GM10847 (cell line): ENCODE measurements around the gene IAH1.

ENCODE experiments used
- POLR2A ChIP-seq: IDR thresholded peaks from 2 replicates; pipeline ENCODE4 v1.6.1; 2011; ENCODE audit not compliant: insufficient read length; ENCODE audit errors: extremely low read depth

The IAH1 gene, protein sequence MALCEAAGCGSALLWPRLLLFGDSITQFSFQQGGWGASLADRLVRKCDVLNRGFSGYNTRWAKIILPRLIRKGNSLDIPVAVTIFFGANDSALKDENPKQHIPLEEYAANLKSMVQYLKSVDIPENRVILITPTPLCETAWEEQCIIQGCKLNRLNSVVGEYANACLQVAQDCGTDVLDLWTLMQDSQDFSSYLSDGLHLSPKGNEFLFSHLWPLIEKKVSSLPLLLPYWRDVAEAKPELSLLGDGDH

DNA sequence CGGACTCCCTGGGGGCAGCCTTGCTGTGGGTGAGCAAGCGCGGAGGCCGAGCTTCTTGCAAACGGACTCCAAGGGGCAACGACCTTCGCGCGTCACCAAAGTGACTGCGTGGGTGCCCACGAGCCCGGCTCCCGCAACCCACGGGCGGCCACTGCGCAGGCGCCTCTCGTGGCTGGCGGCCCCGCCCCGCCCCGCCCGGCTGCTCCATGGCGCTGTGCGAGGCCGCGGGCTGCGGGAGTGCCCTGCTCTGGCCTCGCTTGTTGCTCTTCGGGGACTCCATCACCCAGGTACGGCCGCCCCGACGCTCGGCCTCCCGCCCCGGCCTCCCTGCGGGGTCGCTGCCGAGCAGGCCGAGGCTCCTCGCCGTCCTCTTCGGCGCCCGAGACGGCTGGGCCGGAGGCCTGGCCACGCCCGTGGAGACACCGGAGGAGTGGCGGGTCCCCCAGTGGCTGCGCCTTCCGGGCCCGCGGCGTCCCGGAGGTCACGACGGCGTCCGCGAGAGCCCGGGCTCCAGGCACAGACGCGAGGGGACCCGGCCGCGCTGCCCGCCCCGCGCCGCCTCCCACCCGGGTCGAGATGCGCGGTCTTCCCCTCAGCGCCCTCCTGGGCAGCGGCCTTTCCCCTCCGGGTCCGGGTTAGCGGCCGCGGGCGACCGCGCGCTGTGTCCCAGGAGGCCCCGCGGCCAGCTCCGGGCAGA, at the start of gene IAH1:
Gene IAH1 (plus strand): TSS at position 191 of the 697 bp plus-strand sequence. CDS start 16 bp downstream, at position 207.
- TF ChIP-seq POLR2A: peak; percentile 71

DNA sequence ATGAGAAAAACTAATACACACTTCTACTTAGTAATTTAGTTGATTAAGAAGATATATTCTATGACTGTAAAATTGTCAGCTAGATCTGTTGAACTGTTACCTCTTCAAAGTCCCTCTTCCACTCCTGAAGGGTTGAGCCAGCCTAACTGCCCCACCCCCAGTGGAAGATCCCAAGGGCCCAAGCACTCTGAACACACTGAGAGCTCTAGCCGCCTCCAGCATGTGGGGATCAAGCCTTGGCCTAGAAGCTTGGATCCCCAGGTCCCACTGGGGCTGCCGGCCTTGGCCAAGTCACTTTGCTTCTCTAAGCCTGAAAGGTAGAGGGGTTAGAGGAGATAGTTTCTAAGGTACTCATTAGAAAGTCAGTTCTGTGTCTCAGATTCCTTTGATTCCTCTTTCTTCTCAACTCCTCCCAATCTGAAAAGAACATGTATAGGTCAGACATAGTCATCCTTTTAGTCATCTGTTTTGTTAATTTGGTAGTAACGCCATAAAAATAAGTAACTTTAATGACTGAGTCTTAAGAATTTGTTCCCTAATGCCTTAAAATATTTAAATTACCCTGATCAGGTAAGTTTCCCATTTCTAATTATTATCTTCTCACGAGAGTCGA, 45.3 kb upstream of the IAH1 start:
- no peak for TF ChIP-seq POLR2A

DNA sequence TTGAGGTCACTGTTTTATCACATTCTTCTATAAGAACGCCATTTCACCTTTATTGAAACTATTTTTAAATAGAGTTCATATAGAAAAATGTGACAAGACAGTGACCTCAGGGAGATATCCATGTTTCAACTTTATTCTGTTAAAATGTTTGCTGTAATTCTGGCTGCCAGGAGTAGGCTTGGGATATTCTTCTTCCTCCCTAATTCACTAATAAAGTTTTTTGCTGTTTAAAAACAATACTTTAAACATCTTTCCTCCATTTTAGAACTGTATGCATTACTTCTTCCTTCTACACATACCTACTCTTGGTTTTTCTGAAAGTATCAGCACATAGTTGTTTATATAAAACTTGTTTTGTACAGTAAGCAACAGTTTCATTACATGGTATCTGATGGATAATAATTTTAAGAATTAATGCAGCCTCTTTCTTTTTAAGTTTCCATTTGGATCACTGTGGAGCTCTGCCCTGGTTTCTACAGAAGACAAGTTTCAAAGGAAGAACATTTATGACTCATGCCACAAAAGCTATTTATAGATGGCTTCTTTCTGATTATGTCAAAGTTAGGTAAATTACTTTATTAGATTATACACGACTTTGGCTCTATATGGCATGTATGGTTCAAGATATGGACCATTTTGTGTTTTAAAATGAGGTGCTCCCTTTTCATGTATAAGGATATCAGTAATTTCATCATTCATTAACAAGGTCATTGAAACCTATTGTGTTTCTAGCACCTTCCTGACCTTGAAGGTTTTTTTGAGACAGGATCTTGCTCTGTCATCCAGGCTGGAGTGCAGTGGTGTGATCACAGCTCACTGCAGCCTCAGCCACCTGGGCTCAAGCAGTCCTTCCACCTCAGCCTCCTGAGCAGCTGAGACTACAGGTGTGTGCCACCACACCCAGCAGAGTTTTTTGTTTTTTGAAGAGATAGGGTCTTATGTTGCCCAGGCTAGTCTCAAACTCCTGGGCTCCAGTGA, 43.7 kb upstream of the IAH1 start:
- TF ChIP-seq POLR2A: no peak

DNA sequence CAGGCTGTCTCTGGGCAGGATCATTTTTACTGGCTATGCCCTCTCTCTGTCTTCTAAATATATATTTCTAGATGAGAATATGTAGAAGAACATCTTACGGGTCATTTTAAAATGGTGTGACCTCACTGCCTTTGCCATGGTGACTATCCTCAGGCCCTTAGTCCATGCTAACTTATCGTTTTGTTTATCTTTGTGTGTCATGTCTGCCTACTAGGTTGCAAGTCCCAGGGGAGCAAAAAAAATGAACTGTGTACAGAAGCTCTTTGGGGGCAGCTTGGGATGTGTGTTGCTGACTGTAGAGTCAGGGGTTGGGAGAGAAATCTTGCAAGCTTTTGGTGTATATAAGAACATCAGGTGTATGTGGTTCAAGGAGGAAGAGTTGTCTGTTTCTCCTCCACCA, 39.9 kb upstream of the IAH1 start:
- no peak for TF ChIP-seq POLR2A

DNA sequence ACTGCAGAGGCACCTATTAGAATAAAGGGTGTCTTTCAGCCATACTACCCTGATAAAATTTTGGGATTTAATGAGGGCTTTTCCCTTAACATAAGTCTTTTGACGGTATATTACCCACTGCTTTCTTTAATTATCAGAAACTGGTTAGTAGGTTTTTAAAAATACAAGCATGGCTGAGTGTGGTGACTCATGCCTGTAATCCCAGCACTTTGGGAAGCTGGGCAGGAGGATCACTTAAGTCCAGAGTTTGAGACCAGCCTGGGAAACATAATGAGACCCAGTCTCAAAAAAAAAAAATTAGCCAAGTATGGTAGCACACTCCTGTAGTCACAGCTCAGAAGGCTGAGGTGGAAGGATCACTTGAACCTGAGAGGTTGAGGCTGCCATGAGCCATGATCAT, 34.8 kb upstream of the IAH1 start:
- TF ChIP-seq POLR2A: no peak

DNA sequence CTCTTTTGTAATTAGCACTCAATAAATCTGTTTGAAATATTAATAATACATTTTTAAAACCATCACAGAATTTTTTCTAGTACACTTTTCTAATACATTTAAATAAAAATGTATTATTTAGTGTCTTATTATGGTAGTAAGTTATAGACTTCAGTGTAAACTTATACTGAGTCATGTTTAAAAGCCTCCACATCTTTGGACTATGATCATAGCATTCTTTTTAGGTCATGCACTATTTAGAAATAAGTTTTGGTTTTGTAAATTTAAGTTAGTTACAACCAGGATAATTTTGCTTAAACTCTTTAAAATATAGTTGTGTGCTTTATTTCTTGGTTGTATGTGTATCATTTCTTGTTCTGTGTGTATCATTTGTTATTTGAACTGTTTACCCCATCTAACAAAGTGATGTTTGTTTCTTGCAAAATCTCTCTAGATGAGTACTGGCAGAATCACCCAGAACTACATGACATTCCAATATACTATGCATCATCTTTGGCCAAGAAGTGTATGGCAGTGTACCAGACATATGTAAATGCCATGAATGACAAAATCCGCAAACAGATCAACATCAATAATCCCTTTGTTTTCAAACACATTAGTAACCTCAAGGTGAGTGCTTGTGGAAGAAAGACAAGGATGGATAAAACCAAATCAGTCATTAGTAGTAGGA, 34.2 kb upstream of the IAH1 start:
- no peak for TF ChIP-seq POLR2A

DNA sequence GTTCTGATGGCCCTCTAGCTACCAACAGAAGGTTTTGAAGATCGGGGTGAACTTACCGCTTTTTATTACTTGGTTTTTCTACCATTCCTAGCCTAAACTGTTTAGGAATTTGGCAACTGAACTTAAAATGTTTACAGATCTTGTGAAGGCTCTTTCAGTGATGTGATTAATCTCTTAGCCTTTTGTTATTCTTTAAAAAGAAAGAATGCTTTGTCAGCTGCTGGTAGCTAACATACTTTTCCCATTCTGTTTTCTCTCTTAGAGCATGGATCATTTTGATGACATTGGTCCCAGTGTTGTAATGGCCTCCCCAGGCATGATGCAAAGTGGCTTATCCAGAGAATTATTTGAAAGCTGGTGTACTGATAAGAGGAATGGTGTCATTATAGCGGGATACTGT, 32.8 kb upstream of the IAH1 start:
- no peak for TF ChIP-seq POLR2A

DNA sequence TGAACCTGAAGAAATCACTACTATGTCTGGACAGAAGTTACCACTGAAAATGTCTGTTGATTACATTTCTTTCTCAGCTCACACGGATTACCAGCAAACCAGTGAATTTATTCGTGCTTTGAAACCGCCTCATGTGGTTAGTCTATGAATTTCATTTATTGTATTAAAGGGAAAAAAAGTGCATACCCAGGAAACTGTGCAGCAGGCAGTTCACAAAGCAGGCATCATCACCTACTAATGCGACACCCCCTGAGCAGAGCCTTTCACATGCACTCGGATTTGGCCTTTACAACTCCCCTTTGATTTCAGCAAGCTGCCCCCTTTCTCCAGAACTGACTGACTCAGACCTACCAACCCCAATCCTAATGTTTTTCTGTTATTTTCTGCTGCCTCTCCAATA, 30.8 kb upstream of the IAH1 start:
- no peak for TF ChIP-seq POLR2A

DNA sequence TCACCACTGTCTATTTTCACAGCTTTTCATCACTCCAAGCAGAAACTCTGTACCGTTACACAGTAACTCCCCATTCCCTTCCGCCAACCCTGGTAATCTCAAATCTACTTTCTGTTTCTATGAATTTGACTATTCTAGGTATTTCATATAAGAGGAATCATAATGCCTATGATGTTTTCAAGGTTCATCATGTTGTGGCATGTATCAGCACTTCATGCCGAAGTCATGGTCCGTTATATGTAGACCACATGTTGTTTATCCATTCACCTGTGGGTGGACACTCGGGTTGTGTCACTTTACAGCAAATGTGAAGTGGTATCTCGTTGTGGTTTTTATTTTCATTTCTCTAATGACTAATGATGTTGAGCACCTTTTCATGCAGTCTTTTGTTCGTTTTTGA, 29.3 kb upstream of the IAH1 start:
- no peak for TF ChIP-seq POLR2A

DNA sequence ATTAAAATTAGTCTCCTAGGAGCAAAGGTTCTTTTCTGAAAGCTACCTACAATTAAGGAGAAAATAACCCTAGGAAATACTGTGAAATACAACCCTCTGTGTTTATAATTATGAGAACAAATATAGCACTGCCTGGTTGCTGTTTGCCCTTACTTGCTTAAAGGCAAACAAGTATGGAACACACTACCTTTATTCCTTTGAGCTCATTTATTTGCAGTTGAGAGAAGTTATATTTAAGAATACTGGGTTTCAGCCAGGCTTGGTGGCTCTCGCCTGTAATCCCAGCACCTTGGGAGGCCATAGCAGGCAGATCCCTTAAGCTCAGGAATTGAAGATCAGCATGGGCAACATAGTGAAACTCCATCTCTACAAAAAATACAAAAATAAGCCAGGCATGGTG, 23.1 kb upstream of the IAH1 start:
- no peak for TF ChIP-seq POLR2A

DNA sequence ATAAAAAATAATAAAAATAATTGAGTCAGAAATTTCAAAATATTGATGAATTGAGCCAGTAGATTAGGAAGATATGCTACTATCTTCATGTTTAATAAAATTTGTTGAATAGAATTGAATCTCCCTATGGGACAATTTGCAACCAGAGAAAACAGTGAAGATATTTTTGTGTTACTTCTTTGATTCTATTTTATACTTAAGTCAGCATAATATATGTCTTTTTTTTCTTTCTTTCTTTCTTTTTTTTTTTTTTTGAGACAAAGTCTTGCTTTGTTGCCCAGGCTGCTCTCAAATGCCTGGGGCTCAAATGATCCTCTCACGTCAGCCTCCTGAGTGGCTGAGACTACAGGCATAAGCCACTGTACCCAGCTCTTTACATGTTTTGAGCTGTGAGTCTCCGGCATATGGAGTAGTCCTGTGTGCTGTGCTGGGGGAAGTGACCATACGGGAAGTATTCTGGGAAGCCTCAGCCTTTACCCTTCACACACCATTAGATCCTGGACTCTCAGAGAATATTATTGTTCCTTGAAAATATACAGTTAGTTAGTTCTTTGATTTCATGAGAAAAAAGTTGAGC, 13.8 kb upstream of the IAH1 start:
- no peak for TF ChIP-seq POLR2A

DNA sequence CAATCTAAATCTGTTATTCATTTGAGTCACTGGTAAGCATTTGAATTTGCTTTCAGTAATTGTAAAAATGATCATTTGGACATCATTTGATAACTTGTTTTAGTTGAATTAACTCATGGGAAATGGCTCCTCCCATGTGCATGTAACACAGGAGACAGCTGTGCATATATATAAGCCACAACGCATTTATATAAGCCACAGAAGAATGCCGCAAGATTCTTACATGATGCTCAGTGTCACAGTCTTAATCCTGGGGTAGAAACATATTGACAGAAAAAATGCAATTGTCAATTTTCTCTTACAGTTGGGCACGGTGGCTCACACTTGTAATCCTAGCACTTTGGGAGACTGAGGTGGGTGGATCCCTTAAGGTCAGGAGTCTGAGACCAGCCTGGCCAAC, 13.3 kb upstream of the IAH1 start:
- TF ChIP-seq POLR2A: no peak

DNA sequence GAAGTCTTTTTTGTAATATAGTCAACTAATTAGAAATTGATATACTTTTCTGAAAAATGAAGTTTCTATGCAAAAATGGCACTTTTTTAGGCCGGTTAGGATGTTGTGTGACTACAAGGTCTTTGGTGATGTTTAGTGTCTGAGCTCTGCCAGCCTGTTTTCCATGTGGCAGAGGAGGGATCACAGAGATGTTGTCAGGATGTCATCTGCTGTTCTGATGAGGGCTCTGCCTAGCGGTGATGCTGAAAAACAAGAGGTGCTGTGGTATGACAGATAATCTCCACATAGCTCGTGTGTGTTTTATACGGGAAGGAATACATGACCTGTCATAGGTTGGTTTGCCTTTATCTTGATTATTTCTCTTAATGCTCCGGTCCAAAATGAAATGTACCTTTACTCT, 12.0 kb upstream of the IAH1 start:
- TF ChIP-seq POLR2A: no peak

DNA sequence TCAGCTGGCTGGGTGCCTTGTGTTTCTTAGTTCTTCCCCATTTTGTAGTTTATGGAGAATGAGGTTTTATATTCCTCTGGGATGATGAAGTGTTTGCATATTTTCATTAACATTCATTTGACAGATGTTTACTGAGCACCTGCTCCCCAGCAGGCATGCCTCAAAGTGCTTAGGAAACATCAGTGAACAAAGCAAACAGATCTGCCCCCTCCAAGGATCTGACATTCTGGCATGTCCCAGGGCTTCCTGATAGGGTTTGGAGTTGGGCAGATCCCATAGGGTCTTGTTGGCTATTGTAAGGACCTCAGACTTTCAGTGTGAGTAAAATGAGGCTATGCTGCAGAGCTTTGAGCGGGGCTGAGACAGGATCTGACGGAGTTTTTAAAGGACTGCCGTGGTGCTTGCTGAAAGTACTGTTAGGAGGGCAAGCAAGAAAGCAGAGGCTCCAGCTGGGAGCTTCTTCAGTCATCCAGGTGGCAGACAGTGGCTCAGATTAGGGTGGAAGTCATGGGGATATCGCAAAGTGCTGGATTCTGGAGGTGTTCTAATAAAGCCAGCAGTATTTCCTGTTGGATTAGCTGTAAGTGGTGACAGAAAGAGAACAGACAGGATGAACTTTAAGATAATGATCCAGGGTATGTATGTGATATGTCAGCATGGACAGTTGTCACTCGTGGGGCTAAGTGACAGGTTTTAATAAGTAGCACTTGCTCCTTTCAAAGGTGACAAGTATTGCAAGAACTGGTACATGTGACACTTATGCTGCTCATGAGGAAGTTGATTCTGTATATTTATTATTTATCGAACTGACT, 11.3 kb upstream of the IAH1 start:
- no peak for TF ChIP-seq POLR2A
